ENCODE data around the gene NIP7. TPM values are rescaled to one million over a fixed set of nuclear protein-coding genes. Genes with fewer than 3 reads are reported as not detected.

Gene NIP7
- total RNA-seq, 1 donor from 2014 or later: 26.6 TPM

DNA sequence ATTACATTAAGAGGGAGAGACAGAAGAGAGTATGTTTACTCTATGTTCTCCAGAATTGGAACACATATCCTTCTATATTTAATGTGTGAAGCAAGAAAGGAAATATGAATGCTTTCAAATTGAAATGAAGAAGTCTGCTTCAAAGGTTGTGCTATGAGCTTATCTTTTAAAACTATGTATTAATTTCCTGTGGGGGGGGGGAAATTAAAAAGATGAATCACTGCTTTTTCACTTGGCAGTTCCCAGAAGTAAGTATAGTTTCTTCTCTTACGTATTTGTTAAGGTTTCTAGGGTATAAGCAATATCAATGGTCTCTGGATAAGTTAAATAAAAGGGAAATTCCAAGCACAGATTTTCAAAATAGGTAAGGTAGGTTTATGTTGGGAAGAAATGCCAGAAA lies 39.2 kb downstream of the NIP7 start:
- Histone ChIP-seq H3K4me3 (ENCODE audit: low read depth, low read length) (no peak overlapping the region), H3K36me3 (ENCODE audit: control insufficient read depth, insufficient read depth, low read length) (no peaks in the 10 kb centered on the region), H3K27me3 (ENCODE audit: control insufficient read depth, insufficient read depth, low read length) (no peaks in the 10 kb centered on the region)
- DNase-seq (ENCODE audit: low read depth): no peak
- TF ChIP-seq, protein P1, sequence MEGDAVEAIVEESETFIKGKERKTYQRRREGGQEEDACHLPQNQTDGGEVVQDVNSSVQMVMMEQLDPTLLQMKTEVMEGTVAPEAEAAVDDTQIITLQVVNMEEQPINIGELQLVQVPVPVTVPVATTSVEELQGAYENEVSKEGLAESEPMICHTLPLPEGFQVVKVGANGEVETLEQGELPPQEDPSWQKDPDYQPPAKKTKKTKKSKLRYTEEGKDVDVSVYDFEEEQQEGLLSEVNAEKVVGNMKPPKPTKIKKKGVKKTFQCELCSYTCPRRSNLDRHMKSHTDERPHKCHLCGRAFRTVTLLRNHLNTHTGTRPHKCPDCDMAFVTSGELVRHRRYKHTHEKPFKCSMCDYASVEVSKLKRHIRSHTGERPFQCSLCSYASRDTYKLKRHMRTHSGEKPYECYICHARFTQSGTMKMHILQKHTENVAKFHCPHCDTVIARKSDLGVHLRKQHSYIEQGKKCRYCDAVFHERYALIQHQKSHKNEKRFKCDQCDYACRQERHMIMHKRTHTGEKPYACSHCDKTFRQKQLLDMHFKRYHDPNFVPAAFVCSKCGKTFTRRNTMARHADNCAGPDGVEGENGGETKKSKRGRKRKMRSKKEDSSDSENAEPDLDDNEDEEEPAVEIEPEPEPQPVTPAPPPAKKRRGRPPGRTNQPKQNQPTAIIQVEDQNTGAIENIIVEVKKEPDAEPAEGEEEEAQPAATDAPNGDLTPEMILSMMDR (IDR thresholded peaks at IDR 0.05; ENCODE audit: insufficient read depth, low read length, poor library complexity, severe bottlenecking): no peak

DNA sequence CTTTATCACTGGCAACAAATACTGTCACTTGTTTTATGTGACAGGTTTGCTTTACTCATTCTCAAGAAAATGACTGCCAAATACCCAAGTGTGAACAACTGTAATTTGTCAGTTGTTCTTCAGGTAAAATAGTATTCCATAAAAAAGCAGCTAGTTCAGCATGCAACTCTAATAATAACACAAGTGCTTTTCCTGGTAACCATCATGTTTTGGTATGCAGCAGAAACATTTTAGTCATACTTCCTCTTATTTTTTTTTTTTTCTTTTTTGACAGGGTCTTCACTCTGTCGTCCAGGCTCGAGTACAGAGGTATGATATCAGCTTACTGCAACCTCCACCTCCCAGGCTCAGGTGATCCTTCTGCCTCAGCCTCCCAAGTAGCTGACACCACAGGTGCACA lies 41.7 kb downstream of the NIP7 start:
- H3K4me3 ChIP-seq (ENCODE audit: low read depth, low read length): no peak overlapping the region
- DNase-seq (ENCODE audit: low read depth): no peak
- TF ChIP-seq, protein P1 (IDR thresholded peaks at IDR 0.05; ENCODE audit: insufficient read depth, low read length, poor library complexity, severe bottlenecking): no peak
- H3K36me3 ChIP-seq (ENCODE audit: control insufficient read depth, insufficient read depth, low read length): no peaks in the 10 kb centered on the region
- no peaks in the 10 kb centered on the region for H3K27me3 ChIP-seq (ENCODE audit: control insufficient read depth, insufficient read depth, low read length)

DNA sequence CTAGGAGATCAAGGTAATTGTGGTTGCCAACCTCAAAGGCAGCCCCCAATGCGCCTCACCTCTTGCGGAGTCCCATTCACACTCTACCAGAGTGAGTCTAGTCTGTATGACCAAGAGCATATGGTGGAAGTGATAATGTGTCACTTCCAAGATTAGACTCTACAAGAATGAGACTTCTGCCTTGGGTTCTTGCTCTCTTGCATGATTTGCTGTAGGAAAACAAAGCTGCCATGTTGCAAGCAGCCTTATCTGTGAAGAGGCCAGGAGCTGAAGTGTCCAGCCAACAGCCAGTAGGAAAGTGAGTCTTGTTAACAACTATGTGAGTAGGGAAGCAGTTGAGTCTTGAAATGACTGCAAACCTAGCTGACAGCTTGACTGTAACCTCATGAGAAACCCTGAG lies 42.8 kb downstream of the NIP7 start:
- Histone ChIP-seq H3K36me3 (ENCODE audit: control insufficient read depth, insufficient read depth, low read length) (no peaks in the 10 kb centered on the region), H3K27me3 (ENCODE audit: control insufficient read depth, insufficient read depth, low read length) (no peaks in the 10 kb centered on the region)
- TF ChIP-seq, protein P1 (IDR thresholded peaks at IDR 0.05; ENCODE audit: insufficient read depth, low read length, poor library complexity, severe bottlenecking): no peak

DNA sequence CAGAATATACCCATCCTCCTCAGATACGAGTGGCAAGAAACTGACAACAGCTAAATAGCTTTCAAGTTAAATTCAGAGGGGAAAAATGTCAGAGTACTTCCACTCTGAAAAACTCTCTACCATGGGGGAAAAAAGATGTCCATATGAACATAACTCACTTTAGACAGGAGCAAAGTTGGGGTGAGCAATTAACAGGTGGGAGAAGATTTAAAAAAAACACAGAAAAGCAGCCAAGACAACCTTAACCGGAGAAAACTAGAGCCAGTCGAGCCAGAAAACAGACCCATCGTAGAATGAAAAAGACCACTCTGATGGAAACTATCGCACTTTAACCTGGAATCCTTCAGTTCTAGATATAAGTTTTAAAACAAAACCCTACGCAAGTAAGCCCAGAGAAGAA lies 45.4 kb downstream of the NIP7 start:
- H3K4me3 ChIP-seq (ENCODE audit: low read depth, low read length): peak overlapping the region; percentile 75
- TF ChIP-seq, protein P1 (IDR thresholded peaks at IDR 0.05; ENCODE audit: insufficient read depth, low read length, poor library complexity, severe bottlenecking): no peak
- no peak for DNase-seq (ENCODE audit: low read depth)
- no peaks in the 10 kb centered on the region for H3K36me3 ChIP-seq (ENCODE audit: control insufficient read depth, insufficient read depth, low read length)
- no peaks in the 10 kb centered on the region for H3K27me3 ChIP-seq (ENCODE audit: control insufficient read depth, insufficient read depth, low read length)

More for the DNA sequence above, 42.8 kb downstream of the NIP7 start:
- no peak overlapping the region for H3K4me3 ChIP-seq (ENCODE audit: low read depth, low read length)
- DNase-seq (ENCODE audit: low read depth): no peak

DNA sequence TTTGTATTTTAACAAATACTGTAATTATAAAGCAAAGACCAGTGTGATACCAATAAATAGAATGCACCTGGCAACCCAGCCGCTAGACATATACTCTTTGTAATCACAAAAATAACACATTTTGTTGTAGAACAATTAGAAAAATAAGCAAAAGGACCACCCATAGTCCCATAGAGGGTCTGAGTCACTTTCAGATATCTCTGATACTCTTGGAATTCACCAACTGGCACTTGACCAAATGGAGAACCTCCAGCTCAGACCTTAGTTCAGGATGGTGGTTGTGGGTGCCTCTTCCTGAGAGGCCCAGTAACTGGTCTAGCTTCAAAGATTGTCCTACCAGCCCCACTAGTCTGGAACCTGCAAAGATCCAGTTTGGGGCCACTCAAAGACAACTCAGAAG lies 47.0 kb downstream of the NIP7 start:
- no peak for DNase-seq (ENCODE audit: low read depth)
- TF ChIP-seq, protein P1 (IDR thresholded peaks at IDR 0.05; ENCODE audit: insufficient read depth, low read length, poor library complexity, severe bottlenecking): no peak
- H3K4me3 ChIP-seq (ENCODE audit: low read depth, low read length): no peak overlapping the region
- H3K27me3 ChIP-seq (ENCODE audit: control insufficient read depth, insufficient read depth, low read length): no peaks in the 10 kb centered on the region
- no peaks in the 10 kb centered on the region for H3K36me3 ChIP-seq (ENCODE audit: control insufficient read depth, insufficient read depth, low read length)

Other genes starting within 250 kb of the NIP7 start
- gene HAS3, start 234.1 kb upstream of the NIP7 start, total RNA-seq: 0.75 and 0.82 TPM in 2 replicates
- gene CHTF8, start 207.2 kb upstream of the NIP7 start, total RNA-seq: 136 and 145 TPM in 2 replicates
- gene UTP4, start 207.1 kb upstream of the NIP7 start, total RNA-seq: 32.3 and 32.8 TPM in 2 replicates
- gene SNTB2, start 152.6 kb upstream of the NIP7 start, total RNA-seq: 9.0 and 28.8 TPM in 2 replicates
- gene VPS4A, start 28.4 kb upstream of the NIP7 start, total RNA-seq: 38.1 and 42.2 TPM in 2 replicates
- 28.7 and 32.3 TPM in 2 replicates for gene PDF, start 9.2 kb upstream of the NIP7 start, total RNA-seq
- 44.8 and 68.0 TPM in 2 replicates for gene COG8, start 208 bp upstream of the NIP7 start, total RNA-seq
- gene TMED6, start 12.0 kb downstream of the NIP7 start, total RNA-seq: not detected in 2 replicates
- gene TERF2, start 46.2 kb downstream of the NIP7 start, total RNA-seq: 10.2 and 11.0 TPM in 2 replicates
- gene CYB5B, start 84.8 kb downstream of the NIP7 start, total RNA-seq: 46.3 and 54.5 TPM in 2 replicates
- 20.3 and 29.1 TPM in 2 replicates for gene NFAT5, start 226.2 kb downstream of the NIP7 start, total RNA-seq